K562 (cell line): ENCODE measurements around the gene ZNF629. TPM values are rescaled to one million over a fixed set of nuclear protein-coding genes. Genes with fewer than 3 reads are reported as not detected.

ENCODE experiments used
- ATAC-seq: fragments of 200-7000 bp; cut with Tn5 transposase; 3 replicates; pipeline ENCODE4 v1.9.1; 2020; ENCODE audit warnings: moderate library complexity
- Bru-seq: library from RNA; stranded (reverse); fragments of 400-500 nt; gene quantifications from one replicate; lab custom pipeline; 2021; lab: Mats Ljungman, UMichigan
- BruChase-seq, 2 experiments: library from RNA; stranded (reverse); fragments of 400-500 nt; gene quantifications; one replicate each; lab custom pipeline; 2021; lab: Mats Ljungman, UMichigan
- BruUV-seq: library from RNA; stranded (reverse); fragments of 400-500 nt; replicated peaks from 2 replicates; lab custom pipeline; 2021; lab: Mats Ljungman, UMichigan
- CTCF ChIA-PET: fragments of 300-600 bp; formaldehyde crosslinking; extraction: SDS; loops from one replicate; lab custom pipeline; 2021; ENCODE audit warnings: low intra/inter-chr PET ratio; lab: Yijun Ruan, JAX
- POLR2A ChIA-PET: fragments of 300-600, 350-650 bp; sonication (Branson Sonifier 250); formaldehyde crosslinking; extraction: SDS; loops from one replicate; lab custom pipeline; 2021; ENCODE audit warnings: antibody characterized with exemption, inconsistent platforms; lab: Yijun Ruan, JAX
- DNase-seq, 4 experiments: peaks; one replicate each; pipeline versions ENCODE4 v3.0.0 to v3.0.0-alpha.2; 2011 to 2018; ENCODE audit warnings: low spot score in 3 of 4, mixed read lengths in 3 of 4; ENCODE audit errors: extremely low read depth in 1 of 4
- FAIRE-seq: peaks from 2 replicates; lab custom pipeline; 2011; peaks lifted over from hg19 to GRCh38; lab: Jason Lieb, UNC
- H2AFZ ChIP-seq: 2 replicates; pipeline ENCODE4 v1.6.0; 2011; ENCODE audit warnings: low read depth, low read length, control low read depth, inconsistent platforms
- H3K27ac ChIP-seq: fragments of 200-600 bp; 3 replicates; pipeline ENCODE4 v1.8.0; 2011; ENCODE audit warnings: low read depth, mild to moderate bottlenecking, control low read depth, inconsistent platforms, low read length, moderate library complexity, mixed read lengths; ENCODE audit errors: extremely low read depth
- H3K27me3 ChIP-seq, 2 experiments: fragments of 300-600 bp in 1 of 2; 2 replicates in 1 of 2; 3 replicates in 1 of 2; pipeline versions ENCODE4 v1.6.0 to v1.8.0; 2011; ENCODE audit warnings: inconsistent platforms in 2 of 2, low read length in 2 of 2, mild to moderate bottlenecking in 1 of 2, mixed read lengths in 1 of 2, moderate library complexity in 1 of 2; ENCODE audit not compliant: control insufficient read depth in 2 of 2, insufficient read depth in 2 of 2
- H3K36me3 ChIP-seq: fragments of 300-600 bp; 3 replicates; pipeline ENCODE4 v1.8.0; 2011; ENCODE audit warnings: mild to moderate bottlenecking, low read length, inconsistent platforms; ENCODE audit not compliant: control insufficient read depth, insufficient read depth
- H3K4me1 ChIP-seq, 2 experiments: fragments of 200-600 bp in 1 of 2; replicated peaks in 1 of 2; 2 replicates in 1 of 2; 3 replicates in 1 of 2; pipeline versions ENCODE4 v1.5.1 to v1.8.0; 2011; ENCODE audit warnings: inconsistent platforms in 2 of 2, low read length in 2 of 2, mild to moderate bottlenecking in 1 of 2, mixed read lengths in 1 of 2, moderate library complexity in 1 of 2; ENCODE audit not compliant: control insufficient read depth in 2 of 2, insufficient read depth in 2 of 2
- H3K4me2 ChIP-seq: 2 replicates; pipeline ENCODE4 v1.6.1; 2011; ENCODE audit warnings: low read length, control low read depth, inconsistent platforms, mixed read lengths; ENCODE audit not compliant: insufficient read depth
- H3K4me3 ChIP-seq: fragments of 200-600 bp; sonication (generic), shearing (Covaris generic); 2 replicates; pipeline ENCODE4 v1.5.1; 2016; ENCODE audit warnings: control low read depth, inconsistent platforms
- H3K79me2 ChIP-seq: fragments of 200-600 bp; 3 replicates; pipeline ENCODE4 v1.8.0; 2011; ENCODE audit warnings: low read length, inconsistent platforms; ENCODE audit not compliant: control insufficient read depth, insufficient read depth
- H3K9ac ChIP-seq, 2 experiments: 2 replicates each; pipeline versions ENCODE4 v1.6.0 to v1.6.1; 2011; ENCODE audit warnings: low read depth in 2 of 2, low read length in 2 of 2, control low read depth in 1 of 2, inconsistent platforms in 1 of 2, mild to moderate bottlenecking in 1 of 2, mixed read lengths in 1 of 2; ENCODE audit not compliant: insufficient read depth in 1 of 2
- H3K9me1 ChIP-seq: one replicate; pipeline ENCODE4 v1.6.0; 2011; ENCODE audit warnings: inconsistent platforms, mild to moderate bottlenecking, low read length, moderate library complexity; ENCODE audit not compliant: control insufficient read depth, insufficient read depth
- H3K9me3 ChIP-seq: replicated peaks from 2 replicates; pipeline ENCODE4 v1.5.1; 2011; ENCODE audit warnings: low read depth, low read length, inconsistent platforms; ENCODE audit not compliant: control insufficient read depth, insufficient read depth
- H4K20me1 ChIP-seq: replicated peaks from 2 replicates; pipeline ENCODE4 v1.6.1; 2011; ENCODE audit warnings: low read length, inconsistent platforms, mixed read lengths; ENCODE audit not compliant: control insufficient read depth, insufficient read depth
- ESRRB ChIP-seq: fragments of 250-450 bp; sonication (Bioruptor Pico); IDR thresholded peaks from 2 replicates; pipeline ENCODE4 v1.5.0; 2020; ENCODE audit warnings: mild to moderate bottlenecking, moderate library complexity, borderline replicate concordance
- ETV6 ChIP-seq, 3 experiments: fragments of 150-350 bp in 1 of 3; sonication (generic) in 1 of 3; formaldehyde crosslinking in 1 of 3; IDR thresholded peaks; 2 replicates each; pipeline versions ENCODE4 v1.6.1 to v1.8.0; 2014 to 2022; ENCODE audit warnings: borderline replicate concordance in 2 of 3, low read depth in 2 of 3, antibody characterized with exemption in 1 of 3, low read length in 1 of 3, mild to moderate bottlenecking in 1 of 3, missing genetic modification reagents in 1 of 3
- MCM5 ChIP-seq: fragments of 450-650 bp; IDR thresholded peaks from 2 replicates; pipeline ENCODE4 v1.6.1; 2016; ENCODE audit warnings: low read depth
- NELFE ChIP-seq: IDR thresholded peaks from 2 replicates; pipeline ENCODE4 v1.6.1; 2011; ENCODE audit warnings: mild to moderate bottlenecking; ENCODE audit not compliant: insufficient read depth, insufficient read length
- POLR2H ChIP-seq: IDR thresholded peaks from 2 replicates; pipeline ENCODE4 v1.6.1; 2016; ENCODE audit warnings: missing genetic modification characterization, low read depth, mild to moderate bottlenecking, control low read depth, missing compliant biosample characterization, moderate library complexity
- RFX1 ChIP-seq: fragments of 450-650 bp; IDR thresholded peaks from 2 replicates; pipeline ENCODE4 v1.6.1; 2016; ENCODE audit warnings: mild to moderate bottlenecking, moderate library complexity
- ZBTB1 ChIP-seq: sonication (generic); formaldehyde crosslinking; IDR thresholded peaks from 2 replicates; pipeline ENCODE4 v1.8.1; 2023; ENCODE audit warnings: missing genetic modification reagents, low read depth, mild to moderate bottlenecking, borderline replicate concordance
- ZC3H4 ChIP-seq: sonication (generic); formaldehyde crosslinking; IDR thresholded peaks from 2 replicates; pipeline ENCODE4 v1.9.0; 2021; ENCODE audit warnings: missing genetic modification reagents, borderline replicate concordance
- ZNF224 ChIP-seq: sonication (generic); formaldehyde crosslinking; IDR thresholded peaks from 2 replicates; pipeline ENCODE4 v1.8.0; 2022; ENCODE audit warnings: mild to moderate bottlenecking, missing genetic modification reagents
- ZNF431 ChIP-seq: sonication (generic); formaldehyde crosslinking; IDR thresholded peaks from 2 replicates; pipeline ENCODE4 v1.8.0; 2022; ENCODE audit warnings: mild to moderate bottlenecking, missing genetic modification reagents
- ZNF584 ChIP-seq: fragments of 200-800 bp; sonication (Bioruptor generic); IDR thresholded peaks from 2 replicates; pipeline ENCODE4 v1.6.1; 2016; ENCODE audit warnings: low read depth, mild to moderate bottlenecking, missing genetic modification characterization, missing compliant biosample characterization
- WGBS: fragments of 100-300 bp; shearing (Covaris generic); methylation state at CpG from one replicate; pipeline ENCODE4 v1.1.6; 2016; ENCODE audit warnings: low coverage, mixed read lengths; ENCODE audit not compliant: insufficient coverage; ENCODE audit errors: missing lambda C conversion rate; 5-methylcytosine and 5-hydroxymethylcytosine counted together
- in situ Hi-C: fragments of 300-500 bp; cut with MboI; formaldehyde crosslinking; loops from 4 replicates; pipeline ENCODE4 v1.15.0; 2018; ENCODE audit warnings: inconsistent platforms, mixed read lengths
- intact Hi-C: fragments of 100-400 bp; cut with micrococcal nuclease; formaldehyde crosslinking; loops from 2 replicates; pipeline ENCODE4 v1.14.2; 2022
- long read RNA-seq, 3 experiments: library from polyadenylated mRNA in 2 of 3; library from RNA in 1 of 3; unstranded in 2 of 3; stranded (forward) in 1 of 3; transcript quantifications; one replicate each; pipeline ENCODE4 v2.0.0, GENCODE V29; 2019 to 2022
- polyA minus RNA-seq, 3 experiments: library from RNA; depleted of rRNA, polyadenylated mRNA; stranded (reverse); fragments of >200 nt; gene quantifications; 2 replicates each; pipeline ENCODE4 v1.2.3, GENCODE V29; 2011
- polyA plus RNA-seq, 8 experiments: library from polyadenylated mRNA; depleted of rRNA in 4 of 8; stranded (reverse) in 5 of 8; unstranded in 3 of 8; fragments of >200 nt; fragmentation: Nextera tagmentation in 2 of 8; fragmentation: Illumina TruSeq in 1 of 8; extraction: Ambion mirVana in 2 of 8; extraction: Trizol in 1 of 8; gene quantifications; 2 replicates each; pipeline versions ENCODE4 v1.2.1 to v1.2.3, GENCODE V29; 2011 to 2014; ENCODE audit warnings: inconsistent platforms in 1 of 8, missing spikeins in 1 of 8
- total RNA-seq, 7 experiments: library from RNA; depleted of rRNA in 6 of 7; stranded (reverse); fragments of >200 nt in 6 of 7; fragmentation: Illumina TruSeq in 2 of 7; extraction: Trizol in 2 of 7; gene quantifications; 2 replicates each; pipeline versions ENCODE4 v1.2.1 to v1.2.3, GENCODE V29; 2011 to 2021; ENCODE audit warnings: low replicate concordance in 1 of 7
- TF ChIP-seq, protein P1 (sequence below): fragments of 150-350 bp; IDR thresholded peaks from 2 replicates; pipeline ENCODE4 v1.6.1; 2014; ENCODE audit warnings: low read depth, mild to moderate bottlenecking, low read length, borderline replicate concordance

Gene ZNF629
- 6.8 and 16.5 TPM in 2 replicates for total RNA-seq (2011; cell fraction: chromatin; rRNA removed; ENCODE audit: low replicate concordance)
- total RNA-seq (2011; cell fraction: nucleolus; rRNA removed) = 8.6 and 11.3 TPM in 2 replicates
- 6.7 and 7.3 TPM in 2 replicates for total RNA-seq (2011; cell fraction: nucleoplasm; rRNA removed)
- total RNA-seq (2014; rRNA removed) = 13.8 and 14.9 TPM in 2 replicates
- total RNA-seq (2014; rRNA removed; fragmentation: Illumina TruSeq; extraction: Trizol) = 6.7 and 7.3 TPM in 2 replicates
- 9.2 and 10.0 TPM in 2 replicates for total RNA-seq (2015; rRNA removed; fragmentation: Illumina TruSeq; extraction: Trizol)
- 16.5 and 18.8 TPM in 2 replicates for total RNA-seq (2021)
- polyA plus RNA-seq (2011; rRNA removed) = 2.6 and 4.4 TPM in 2 replicates
- polyA plus RNA-seq (2011; cell fraction: cytosol; rRNA removed) = 4.0 and 5.6 TPM in 2 replicates
- 7.1 and 10.9 TPM in 2 replicates for polyA plus RNA-seq (2011; cell fraction: nucleus; rRNA removed)
- 12.0 and 13.0 TPM in 2 replicates for polyA plus RNA-seq (2012)
- 11.6 and 12.4 TPM in 2 replicates for polyA plus RNA-seq (2014; fragmentation: Illumina TruSeq; extraction: Trizol)
- polyA plus RNA-seq (2014; fragmentation: Nextera tagmentation; extraction: Ambion mirVana) = under 1 TPM; 0.44 to 0.66 TPM
- 6.1 and 7.4 TPM in 2 replicates for polyA plus RNA-seq (2014; rRNA removed)
- polyA minus RNA-seq (2011; rRNA and poly(A)+ RNA removed) = 4.2 and 5.3 TPM in 2 replicates
- 9.2 and 9.8 TPM in 2 replicates for polyA minus RNA-seq (2011; cell fraction: cytosol; rRNA and poly(A)+ RNA removed)
- 8.3 and 11.2 TPM in 2 replicates for polyA minus RNA-seq (2011; cell fraction: nucleus; rRNA and poly(A)+ RNA removed)
- Bru-seq, nascent RNA = percentile 64 among the genes with signal in this experiment
- percentile 76 among the genes with signal in this experiment for BruChase-seq, experiment 1, labeled RNA remaining after a 2-hour chase
- BruChase-seq, experiment 2, labeled RNA remaining after a 6-hour chase = percentile 83 among the genes with signal in this experiment
- long read RNA-seq, experiment 1, partial matches to known transcripts = 0 of 80 reads
- long read RNA-seq, experiment 1, other reads (novel, unspliced or antisense) = 80 of 80 reads
- long read RNA-seq, experiment 2, full-length matches to known transcripts = 2 of 19 reads
- long read RNA-seq, experiment 2, partial matches to known transcripts = 4 of 19 reads
- long read RNA-seq, experiment 2, other reads (novel, unspliced or antisense) = 13 of 19 reads
- long read RNA-seq, experiment 3, partial matches to known transcripts = 0 of 5 reads
- long read RNA-seq, experiment 3, other reads (novel, unspliced or antisense) = 5 of 5 reads

DNA sequence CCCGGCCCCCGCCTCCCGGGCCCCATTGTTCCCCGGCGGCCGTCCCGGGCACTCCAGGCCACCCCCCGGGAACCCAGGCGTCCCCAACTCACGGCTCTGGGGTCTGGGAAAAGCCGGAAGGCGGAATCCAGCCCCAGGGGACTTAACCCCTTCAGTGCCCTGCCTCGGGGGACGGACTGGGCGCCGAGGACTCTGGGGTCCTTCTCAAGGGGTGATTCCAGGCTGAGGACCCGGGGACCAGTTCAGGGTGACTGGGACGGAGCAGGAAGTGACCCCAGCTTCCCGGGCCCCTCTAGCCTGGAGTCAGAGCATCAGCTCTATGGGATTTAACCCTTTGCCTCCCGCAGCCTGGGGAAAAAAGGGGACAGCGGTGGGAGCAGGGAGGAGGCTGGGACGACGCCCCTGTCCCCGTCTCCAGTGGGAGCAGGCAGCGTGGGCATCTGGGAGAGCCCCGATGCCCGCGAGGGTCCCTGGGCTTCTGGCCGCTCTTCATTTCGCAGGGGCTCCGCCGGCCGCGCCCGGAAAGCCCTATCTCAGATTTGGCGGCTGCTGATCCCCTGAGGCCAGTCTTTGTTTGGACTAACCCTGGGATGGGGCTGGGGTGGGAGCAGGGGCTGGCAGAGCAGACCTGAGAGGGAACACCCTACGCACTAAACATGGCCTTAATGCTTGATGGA lies at the start of gene ZNF629:
TSS of gene ZNF629 (minus strand) at position 270 of the 677 bp plus-strand sequence. CDS start 2,723 bp downstream, outside the sequence.
- H4K20me1 ChIP-seq = no peaks in the 10 kb centered on the region
- WGBS = under 1% methylated on average over 15 of the region's 37 CpGs
- FAIRE-seq (peak; percentile 71), DNase-seq (peak; percentile 80 to 85 (median 82)), ATAC-seq (peak; percentile 82)
- peak within 1 kb of the TSS; percentile 95 for H2AFZ ChIP-seq
- peaks cover 27% of the 10 kb centered on the region for H3K79me2 ChIP-seq
- peaks cover 32% of the 10 kb centered on the region; the same call in 1 of the 3 replicates for H3K36me3 ChIP-seq
- peak within 1 kb of the TSS; percentile 86 for H3K4me2 ChIP-seq
- H3K9me1 ChIP-seq = no peaks in the 10 kb centered on the region
- peak within 1 kb of the TSS; percentile 87 for H3K27ac ChIP-seq
- ChIA-PET POLR2A (interaction anchor here (0.7 to 2.7 kb wide), 7 partner anchors 8 to 163 kb away, joined by 3 to 12 read pairs (median 6); no protein-coding TSS in a partner anchor), CTCF (no interaction called here)
- BruUV-seq = no TSS peak
- peaks cover 14 to 32% of the 10 kb centered on the region in 2 experiments; a peak in 4 of 5 replicates for H3K4me1 ChIP-seq
- H3K27me3 ChIP-seq = no peaks in the 10 kb centered on the region
- in situ Hi-C loops = no loop called here
- H3K9ac ChIP-seq = peak within 1 kb of the TSS; percentile 88 to 98
- peak within 1 kb of the TSS; percentile 73 for H3K4me3 ChIP-seq
- no peaks in the 10 kb centered on the region for H3K9me3 ChIP-seq
- intact Hi-C loops = loop anchor here (1.0 kb wide), 1 partner anchor 18 kb away; no protein-coding TSS in a partner anchor
- TF ChIP-seq POLR2H (tag) (no peak), ZNF224 (CRISPR knock-in tag) (no peak), ESRRB (CRISPR knock-in tag) (no peak), ETV6 (IDR thresholded peaks at IDR 0.05; ENCODE audit: borderline replicate concordance in 1 of 2, low read depth in 2 of 2, low read length in 1 of 2) (no peak), ETV6 (CRISPR knock-in tag; IDR thresholded peaks at IDR 0.05; ENCODE audit: borderline replicate concordance) (no peak), ZNF584 (CRISPR knock-in tag) (no peak), MCM5 (no peak), NELFE (no peak), ZBTB1 (no peak), ZC3H4 (0 out of 2 replicates have a peak, but pooled peaks have one; percentile 21), ZNF431 (CRISPR knock-in tag) (no peak), RFX1 (no peak)
- TF ChIP-seq, protein P1, sequence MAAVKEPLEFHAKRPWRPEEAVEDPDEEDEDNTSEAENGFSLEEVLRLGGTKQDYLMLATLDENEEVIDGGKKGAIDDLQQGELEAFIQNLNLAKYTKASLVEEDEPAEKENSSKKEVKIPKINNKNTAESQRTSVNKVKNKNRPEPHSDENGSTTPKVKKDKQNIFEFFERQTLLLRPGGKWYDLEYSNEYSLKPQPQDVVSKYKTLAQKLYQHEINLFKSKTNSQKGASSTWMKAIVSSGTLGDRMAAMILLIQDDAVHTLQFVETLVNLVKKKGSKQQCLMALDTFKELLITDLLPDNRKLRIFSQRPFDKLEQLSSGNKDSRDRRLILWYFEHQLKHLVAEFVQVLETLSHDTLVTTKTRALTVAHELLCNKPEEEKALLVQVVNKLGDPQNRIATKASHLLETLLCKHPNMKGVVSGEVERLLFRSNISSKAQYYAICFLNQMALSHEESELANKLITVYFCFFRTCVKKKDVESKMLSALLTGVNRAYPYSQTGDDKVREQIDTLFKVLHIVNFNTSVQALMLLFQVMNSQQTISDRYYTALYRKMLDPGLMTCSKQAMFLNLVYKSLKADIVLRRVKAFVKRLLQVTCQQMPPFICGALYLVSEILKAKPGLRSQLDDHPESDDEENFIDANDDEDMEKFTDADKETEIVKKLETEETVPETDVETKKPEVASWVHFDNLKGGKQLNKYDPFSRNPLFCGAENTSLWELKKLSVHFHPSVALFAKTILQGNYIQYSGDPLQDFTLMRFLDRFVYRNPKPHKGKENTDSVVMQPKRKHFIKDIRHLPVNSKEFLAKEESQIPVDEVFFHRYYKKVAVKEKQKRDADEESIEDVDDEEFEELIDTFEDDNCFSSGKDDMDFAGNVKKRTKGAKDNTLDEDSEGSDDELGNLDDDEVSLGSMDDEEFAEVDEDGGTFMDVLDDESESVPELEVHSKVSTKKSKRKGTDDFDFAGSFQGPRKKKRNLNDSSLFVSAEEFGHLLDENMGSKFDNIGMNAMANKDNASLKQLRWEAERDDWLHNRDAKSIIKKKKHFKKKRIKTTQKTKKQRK = no peak
